Stimulated activated CD4-positive, alpha-beta T cell treated with anti-CD3 and anti-CD28 coated beads, TNF-alpha, amount 100 ng/mL, for 1 hour (primary cell): ENCODE data around the gene SLC30A5.
"Not testable (repeated sequence)": the region's sequence is repeated elsewhere in the genome, so short reads cannot be mapped to it uniquely, and the experiment has no call there.

Experiments
- DNase-seq, 3 donors: peaks; one replicate each; pipeline ENCODE4 v3.0.0-alpha.2; 2020; ENCODE audit warnings: low read depth in 3 of 3, low spot score in 1 of 3

SLC30A5 gene

GRCh38 chr5:69093771-69094482 is at the start of gene SLC30A5:
SLC30A5 (plus strand) TSS chr5:69094014; CDS start chr5:69094256, 242 bp downstream.
- peak; percentile 87 to 98 (median 95) for DNase-seq

- DNase-seq: not testable (repeated sequence)
These were observed 48.6 kb upstream of the SLC30A5 start for GRCh38 chr5:69045213-69045612.

- DNase-seq: no peak
These were observed 47.3 kb upstream of the SLC30A5 start for GRCh38 chr5:69046375-69046957.

GRCh38 chr5:69048230-69048629 is 45.6 kb upstream of the SLC30A5 start:
- DNase-seq: no peak

- DNase-seq: no peak
These were observed 44.7 kb upstream of the SLC30A5 start for GRCh38 chr5:69049151-69049550.

- DNase-seq: no peak
These were observed 44.0 kb upstream of the SLC30A5 start for GRCh38 chr5:69049796-69050195.

GRCh38 chr5:69050214-69050613 is 43.6 kb upstream of the SLC30A5 start:
- no peak for DNase-seq

GRCh38 chr5:69052181-69052580 is 41.6 kb upstream of the SLC30A5 start:
- DNase-seq: no peak

GRCh38 chr5:69074664-69075521 is 18.9 kb upstream of the SLC30A5 start:
- no peak for DNase-seq

- DNase-seq: no peak
These were observed 18.2 kb upstream of the SLC30A5 start for GRCh38 chr5:69075522-69076179.

- DNase-seq: no peak
These were observed 14.8 kb upstream of the SLC30A5 start for GRCh38 chr5:69078921-69079540.

GRCh38 chr5:69079556-69079955 is 14.3 kb upstream of the SLC30A5 start:
- DNase-seq: no peak

GRCh38 chr5:69083412-69083811 is 10.4 kb upstream of the SLC30A5 start:
- DNase-seq: no peak

- DNase-seq: no peak
These were observed 9.6 kb upstream of the SLC30A5 start for GRCh38 chr5:69084195-69084594.

GRCh38 chr5:69084903-69085302 is 8.9 kb upstream of the SLC30A5 start:
- DNase-seq: no peak

- no peak for DNase-seq
These were observed 7.6 kb upstream of the SLC30A5 start for GRCh38 chr5:69086206-69086605.

- not testable (repeated sequence) for DNase-seq
These were observed 5.8 kb upstream of the SLC30A5 start for GRCh38 chr5:69088006-69088405.

- no peak for DNase-seq
These were observed 3.7 kb upstream of the SLC30A5 start for GRCh38 chr5:69090158-69090557.

GRCh38 chr5:69091771-69092170 is 2.0 kb upstream of the SLC30A5 start:
- DNase-seq: no peak

- DNase-seq: no peak
These were observed 845 bp upstream of the SLC30A5 start for GRCh38 chr5:69092969-69093368.

GRCh38 chr5:69099302-69099701 is 5.5 kb downstream of the SLC30A5 start:
- no peak for DNase-seq
